AG04449 (cell line): ENCODE data around the gene KRTAP12-1.
"Not testable (repeated sequence)": the region's sequence is repeated elsewhere in the genome, so short reads cannot be mapped to it uniquely, and the experiment has no call there.

Experiments
- CTCF ChIA-PET: fragments of 350-600 bp; formaldehyde crosslinking; extraction: SDS; loops from one replicate; lab custom pipeline; 2021; ENCODE audit warnings: antibody characterized with exemption; lab: Yijun Ruan, JAX
- POLR2A ChIA-PET: fragments of 400-600, 350-600 bp; formaldehyde crosslinking; extraction: SDS; loops from one replicate; lab custom pipeline; 2020; ENCODE audit warnings: antibody characterized with exemption, inconsistent platforms; lab: Yijun Ruan, JAX
- DNase-seq: peaks from one replicate; pipeline ENCODE4 v3.0.0-alpha.2; 2010; ENCODE audit warnings: low read depth, low spot score
- H3K4me3 ChIP-seq: 2 replicates; pipeline ENCODE4 v1.5.1; 2011; ENCODE audit warnings: low read depth, mild to moderate bottlenecking, control low read depth, low read length
- TF ChIP-seq, protein P1 (sequence below): IDR thresholded peaks from one replicate; pipeline ENCODE4 v1.5.1; 2011; ENCODE audit warnings: mild to moderate bottlenecking, moderate library complexity, low read length, control low read depth, inconsistent platforms; ENCODE audit not compliant: insufficient read depth; ENCODE audit errors: missing control alignments

Gene KRTAP12-1

DNA sequence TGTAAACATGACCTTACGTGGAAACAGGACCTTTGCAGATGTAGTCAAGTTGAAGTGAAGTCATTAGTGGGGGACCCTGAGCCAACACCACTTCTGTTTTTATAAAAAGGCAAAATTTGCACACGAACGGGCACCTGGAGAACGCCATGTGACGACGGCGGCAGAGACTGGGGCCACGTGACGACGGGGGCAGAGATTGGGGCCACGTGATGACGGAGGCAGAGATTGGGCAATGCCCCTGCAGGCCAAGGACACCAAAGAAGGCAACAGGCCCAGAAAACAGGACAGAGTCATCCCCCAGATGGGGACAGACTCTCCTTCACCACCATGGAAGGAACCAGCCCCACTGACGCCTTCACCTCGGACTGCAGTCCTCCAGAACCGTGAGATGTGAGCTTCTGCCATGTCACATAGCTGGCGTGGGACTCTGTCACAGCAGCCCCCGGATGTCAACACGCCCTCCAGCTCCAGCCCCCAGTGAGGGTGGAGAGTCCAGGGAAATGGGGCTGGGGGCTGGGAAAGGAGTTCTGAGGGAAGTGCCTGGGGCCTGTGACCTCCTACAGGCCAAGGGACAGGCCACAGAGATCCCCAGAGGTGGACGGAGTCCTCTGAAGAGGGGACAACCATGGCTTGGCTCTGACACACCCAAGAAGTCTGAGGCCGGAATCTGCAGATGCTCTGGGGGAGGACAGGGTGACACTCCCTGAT lies 31.5 kb downstream of the KRTAP12-1 start:
- no peak overlapping the region for H3K4me3 ChIP-seq
- CTCF ChIA-PET: no interaction called here
- DNase-seq: no peak
- TF ChIP-seq, protein P1, sequence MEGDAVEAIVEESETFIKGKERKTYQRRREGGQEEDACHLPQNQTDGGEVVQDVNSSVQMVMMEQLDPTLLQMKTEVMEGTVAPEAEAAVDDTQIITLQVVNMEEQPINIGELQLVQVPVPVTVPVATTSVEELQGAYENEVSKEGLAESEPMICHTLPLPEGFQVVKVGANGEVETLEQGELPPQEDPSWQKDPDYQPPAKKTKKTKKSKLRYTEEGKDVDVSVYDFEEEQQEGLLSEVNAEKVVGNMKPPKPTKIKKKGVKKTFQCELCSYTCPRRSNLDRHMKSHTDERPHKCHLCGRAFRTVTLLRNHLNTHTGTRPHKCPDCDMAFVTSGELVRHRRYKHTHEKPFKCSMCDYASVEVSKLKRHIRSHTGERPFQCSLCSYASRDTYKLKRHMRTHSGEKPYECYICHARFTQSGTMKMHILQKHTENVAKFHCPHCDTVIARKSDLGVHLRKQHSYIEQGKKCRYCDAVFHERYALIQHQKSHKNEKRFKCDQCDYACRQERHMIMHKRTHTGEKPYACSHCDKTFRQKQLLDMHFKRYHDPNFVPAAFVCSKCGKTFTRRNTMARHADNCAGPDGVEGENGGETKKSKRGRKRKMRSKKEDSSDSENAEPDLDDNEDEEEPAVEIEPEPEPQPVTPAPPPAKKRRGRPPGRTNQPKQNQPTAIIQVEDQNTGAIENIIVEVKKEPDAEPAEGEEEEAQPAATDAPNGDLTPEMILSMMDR: no peak
- POLR2A ChIA-PET: no interaction called here

DNA sequence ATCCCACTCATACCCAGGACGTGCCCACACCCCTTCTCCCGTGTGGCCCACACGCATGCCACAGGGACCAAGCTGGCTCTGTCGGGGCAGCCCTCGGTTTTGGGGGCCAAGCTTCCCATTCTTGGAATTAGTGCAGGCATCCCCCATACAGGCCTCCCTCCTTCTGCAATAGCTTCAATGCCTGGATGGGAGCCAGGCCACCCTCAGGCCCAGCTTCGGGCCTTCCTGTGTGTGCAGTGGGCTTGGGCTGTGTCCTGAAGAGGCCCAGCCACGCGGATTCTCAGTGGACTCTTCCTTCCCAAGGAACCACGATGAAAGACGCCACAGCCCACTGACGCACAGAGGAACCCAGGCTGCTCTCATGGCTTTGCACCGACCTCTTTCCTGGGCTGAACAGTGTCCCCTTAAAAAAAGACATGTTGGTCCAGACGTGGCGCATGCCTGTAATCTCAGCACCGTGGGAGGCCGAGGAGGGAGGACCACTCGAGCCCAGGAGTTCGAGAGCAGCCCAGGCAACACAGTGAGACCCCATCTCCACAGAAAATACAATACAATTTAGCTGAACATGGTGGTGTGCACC lies 32.4 kb downstream of the KRTAP12-1 start:
- H3K4me3 ChIP-seq: no peak overlapping the region
- TF ChIP-seq, protein P1: no peak
- ChIA-PET POLR2A (no interaction called here), CTCF (no interaction called here)
- DNase-seq: no peak

DNA sequence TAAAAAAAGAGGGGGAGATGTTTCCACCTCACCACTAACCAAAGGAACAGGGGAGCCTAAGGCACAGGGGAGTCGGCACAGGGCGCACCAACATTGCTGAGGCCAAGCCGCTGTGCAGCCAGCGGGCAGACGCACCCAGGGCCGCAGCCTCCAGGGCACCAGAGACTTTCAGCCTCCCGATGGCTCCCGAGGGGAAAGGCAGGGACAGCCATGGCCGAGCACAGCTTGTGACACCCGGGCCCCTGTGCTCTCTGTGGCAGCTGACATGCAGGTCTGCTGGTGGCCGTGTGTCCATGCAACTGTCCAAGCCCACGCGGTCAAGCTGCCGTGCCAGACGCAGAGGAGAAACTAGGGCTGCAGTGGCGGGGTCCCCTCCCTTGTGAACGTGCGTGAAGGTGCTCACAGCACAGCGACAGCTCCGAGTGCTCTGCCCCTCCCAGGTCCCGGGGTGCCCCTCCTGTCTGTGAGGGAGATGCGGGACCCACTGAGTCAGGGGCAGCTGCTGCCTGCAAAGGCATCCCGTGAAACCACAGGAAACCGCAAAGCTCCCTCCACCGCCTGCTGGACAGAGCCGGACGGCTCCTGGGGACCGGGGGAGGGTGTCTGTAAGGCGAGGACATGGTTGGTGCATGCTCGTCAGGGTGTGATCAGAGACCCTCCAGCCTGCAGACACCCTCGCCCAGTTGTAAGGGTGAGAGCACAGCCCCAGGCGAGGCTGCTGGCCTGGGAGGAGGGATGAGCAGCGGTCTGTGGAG lies 33.2 kb downstream of the KRTAP12-1 start:
- CTCF ChIA-PET: no interaction called here
- DNase-seq: no peak
- TF ChIP-seq, protein P1: no peak
- POLR2A ChIA-PET: no interaction called here
- no peak overlapping the region for H3K4me3 ChIP-seq

DNA sequence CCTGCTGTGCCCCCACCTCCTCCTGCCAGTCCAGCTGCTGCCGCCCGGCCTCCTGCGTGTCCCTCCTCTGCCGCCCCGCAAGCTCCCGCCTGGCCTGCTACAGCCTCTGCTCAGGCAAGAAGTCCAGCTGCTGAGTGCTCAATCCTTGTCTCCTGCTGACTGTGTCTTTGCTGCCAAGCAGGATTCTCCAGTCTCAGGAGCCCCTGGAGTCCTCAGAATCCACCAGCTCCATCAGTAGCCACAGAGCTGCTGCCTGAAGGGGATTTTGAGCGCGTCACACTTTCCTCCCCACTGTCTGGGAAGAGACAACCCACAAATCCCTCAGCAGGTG lies 34.8 kb downstream of the KRTAP12-1 start:
- no peak overlapping the region for H3K4me3 ChIP-seq
- POLR2A ChIA-PET: no interaction called here
- no peak for DNase-seq
- TF ChIP-seq, protein P1: no peak
- CTCF ChIA-PET: no interaction called here

DNA sequence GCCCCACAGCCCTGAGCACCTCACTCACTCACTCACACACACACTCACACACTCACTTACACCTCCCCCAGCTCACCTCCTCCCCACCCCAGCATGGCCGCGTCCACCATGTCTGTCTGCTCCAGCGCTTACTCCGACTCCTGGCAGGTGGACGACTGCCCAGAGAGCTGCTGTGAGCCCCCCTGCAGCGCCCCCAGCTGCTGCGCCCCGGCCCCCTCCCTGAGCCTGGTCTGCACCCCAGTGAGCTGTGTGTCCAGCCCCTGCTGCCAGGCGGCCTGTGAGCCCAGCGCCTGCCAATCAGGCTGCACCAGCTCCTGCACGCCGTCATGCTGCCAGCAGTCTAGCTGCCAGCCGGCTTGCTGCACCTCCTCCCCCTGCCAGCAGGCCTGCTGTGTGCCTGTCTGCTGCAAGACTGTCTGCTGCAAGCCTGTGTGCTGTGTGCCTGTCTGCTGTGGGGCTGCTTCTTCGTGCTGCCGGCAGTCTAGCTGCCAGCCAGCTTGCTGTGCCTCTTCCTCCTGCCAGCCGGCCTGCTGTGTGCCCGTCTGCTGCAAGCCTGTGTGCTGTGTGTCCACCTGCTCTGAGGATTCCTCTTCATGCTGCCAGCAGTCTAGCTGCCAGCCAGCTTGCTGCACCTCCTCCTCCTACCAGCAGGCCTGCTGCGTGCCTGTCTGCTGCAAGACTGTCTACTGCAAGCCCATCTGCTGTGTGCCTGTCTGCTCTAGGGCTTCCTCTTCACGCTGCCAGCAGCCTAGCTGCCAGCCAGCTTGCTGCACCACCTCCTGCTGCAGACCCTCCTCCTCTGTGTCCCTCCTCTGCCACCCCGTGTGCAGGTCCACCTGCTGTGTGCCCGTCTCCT lies 35.4 kb downstream of the KRTAP12-1 start, which contains the start of gene KRTAP10-11:
Gene KRTAP10-11 (plus strand): TSS at position 49 of the 856 bp plus-strand sequence. CDS start 45 bp downstream, at position 94.
- CTCF ChIA-PET, POLR2A ChIA-PET, DNase-seq, H3K4me3 ChIP-seq: not testable (repeated sequence)

DNA sequence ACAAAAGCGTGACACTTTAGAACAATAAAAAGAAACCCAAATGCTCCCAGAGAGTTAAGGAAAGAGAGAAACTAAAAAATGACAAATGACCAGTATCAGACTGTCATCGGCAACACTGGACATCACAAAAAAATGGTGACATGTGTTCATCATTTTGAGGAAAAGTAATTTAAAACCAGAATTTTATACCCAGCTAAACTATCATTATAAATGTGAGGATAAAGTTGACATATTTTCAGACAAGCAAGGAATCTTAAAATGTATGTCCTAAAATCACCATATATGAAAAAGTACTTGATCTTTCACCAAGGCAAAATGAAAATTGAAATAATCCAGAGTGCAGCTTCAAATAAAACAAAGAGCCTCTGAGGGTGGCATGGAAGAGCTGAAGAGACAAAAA lies 37.1 kb downstream of the KRTAP12-1 start:
- TF ChIP-seq, protein P1: no peak
- ChIA-PET POLR2A (no interaction called here), CTCF (interaction anchor here (0.9 kb wide), 1 partner anchor 11 kb away, joined by 3 read pairs; no protein-coding TSS in a partner anchor)

More for the DNA sequence above, 37.1 kb downstream of the KRTAP12-1 start:
- no peak for DNase-seq
- no peak overlapping the region for H3K4me3 ChIP-seq
